Caco-2 (cell line): ENCODE results near the gene S100A6. TPM values are rescaled to one million over a fixed set of nuclear protein-coding genes. Genes with fewer than 3 reads are reported as not detected.

Experiments used
- BruUV-seq: library from RNA; stranded (reverse); fragments of 400-500 nt; replicated peaks from 2 replicates; lab custom pipeline; 2021; lab: Mats Ljungman, UMichigan
- CTCF ChIA-PET: fragments of 300-600 bp; sonication (Branson Sonifier 250); formaldehyde crosslinking; loops from one replicate; lab custom pipeline; 2022; ENCODE audit warnings: antibody characterized with exemption; lab: Charles Lee
- POLR2A ChIA-PET: fragments of 300-600 bp; sonication (Branson Sonifier 250); formaldehyde crosslinking; loops from one replicate; lab custom pipeline; 2022; ENCODE audit warnings: antibody characterized with exemption; lab: Charles Lee
- DNase-seq, 2 experiments: peaks; one replicate each; pipeline versions ENCODE4 v3.0.0 to v3.0.0-alpha.2; 2020 to 2022
- H3K27me3 ChIP-seq: replicated peaks from 2 replicates; pipeline ENCODE4 v1.6.0; 2011; ENCODE audit warnings: low read length; ENCODE audit not compliant: control insufficient read depth, insufficient read depth
- H3K36me3 ChIP-seq: 2 replicates; pipeline ENCODE4 v1.5.1; 2011; ENCODE audit warnings: low read length; ENCODE audit not compliant: control insufficient read depth, insufficient read depth
- H3K4me1 ChIP-seq: fragments of 250-450 bp; sonication (Bioruptor Pico); 2 replicates; pipeline ENCODE4 v1.5.1; 2020; ENCODE audit warnings: mild to moderate bottlenecking
- H3K4me3 ChIP-seq: 2 replicates; pipeline ENCODE4 v1.5.1; 2011; ENCODE audit warnings: low read depth, mild to moderate bottlenecking, control low read depth, low read length
- H3K9me3 ChIP-seq: fragments of 250-450 bp; sonication (Bioruptor Pico); 2 replicates; pipeline ENCODE4 v1.5.1; 2020; ENCODE audit warnings: mild to moderate bottlenecking, moderate library complexity
- H3K27ac Mint-ChIP-seq: one replicate; pipeline ENCODE4 v1.8.0; 2022; ENCODE audit warnings: mixed read lengths; ENCODE audit not compliant: unreplicated experiment
- H3K27me3 Mint-ChIP-seq: one replicate; pipeline ENCODE4 v1.8.0; 2022; ENCODE audit warnings: mixed read lengths; ENCODE audit not compliant: insufficient read depth, unreplicated experiment
- H3K36me3 Mint-ChIP-seq: one replicate; pipeline ENCODE4 v1.8.0; 2022; ENCODE audit warnings: mild to moderate bottlenecking, mixed read lengths; ENCODE audit not compliant: insufficient read depth, unreplicated experiment
- H3K4me1 Mint-ChIP-seq: one replicate; pipeline ENCODE4 v1.8.0; 2022; ENCODE audit warnings: low read depth, mixed read lengths; ENCODE audit not compliant: unreplicated experiment
- H3K4me3 Mint-ChIP-seq: one replicate; pipeline ENCODE4 v1.8.0; 2022; ENCODE audit warnings: mild to moderate bottlenecking, moderate library complexity, mixed read lengths; ENCODE audit not compliant: unreplicated experiment
- H3K9me3 Mint-ChIP-seq: one replicate; pipeline ENCODE4 v1.8.0; 2022; ENCODE audit warnings: mixed read lengths; ENCODE audit not compliant: unreplicated experiment
- intact Hi-C: fragments of 100-400 bp; cut with micrococcal nuclease; formaldehyde crosslinking; loops from one replicate; pipeline ENCODE4 v1.10.0; 2022; ENCODE audit not compliant: unreplicated experiment
- total RNA-seq: library from RNA; stranded (reverse); gene quantifications from 2 replicates; pipeline ENCODE4 v1.2.3, GENCODE V29; 2022
- TF ChIP-seq, protein P1 (sequence below), 2 experiments: fragments of 200-600 bp in 1 of 2; IDR thresholded peaks; 1 replicate in 1 of 2; 2 replicates in 1 of 2; pipeline versions ENCODE4 v1.5.1 to v1.8.0; 2011 to 2022; ENCODE audit warnings: antibody characterized with exemption in 1 of 2, control low read depth in 1 of 2, inconsistent platforms in 1 of 2, low read depth in 1 of 2, low read length in 1 of 2, mild to moderate bottlenecking in 1 of 2, moderate library complexity in 1 of 2; ENCODE audit not compliant: insufficient read depth in 1 of 2, severe bottlenecking in 1 of 2, unreplicated experiment in 1 of 2

Gene S100A6
- total RNA-seq, 1 experiment from 2014 or later = 432 TPM

DNA sequence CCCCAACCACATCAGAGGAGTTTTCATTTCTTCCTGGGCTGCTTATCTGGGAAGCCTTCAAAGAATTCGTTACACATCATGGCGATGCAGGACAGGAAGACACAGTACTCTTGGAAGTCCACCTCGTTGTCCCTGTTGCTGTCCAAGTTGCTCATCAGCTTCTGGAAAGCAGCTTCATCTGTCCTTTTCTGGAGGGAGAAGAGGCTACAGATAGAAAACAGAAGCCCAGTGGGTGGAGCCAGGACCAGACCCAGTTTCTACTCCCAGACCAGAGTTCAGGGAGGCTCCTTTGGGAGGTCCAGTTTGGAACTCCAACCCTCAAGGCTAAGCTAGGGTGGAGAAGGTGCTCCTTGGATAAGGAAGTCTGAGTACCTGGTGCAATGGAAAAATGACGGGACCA lies 7.9 kb upstream of the S100A6 start:
- TF ChIP-seq, protein P1, sequence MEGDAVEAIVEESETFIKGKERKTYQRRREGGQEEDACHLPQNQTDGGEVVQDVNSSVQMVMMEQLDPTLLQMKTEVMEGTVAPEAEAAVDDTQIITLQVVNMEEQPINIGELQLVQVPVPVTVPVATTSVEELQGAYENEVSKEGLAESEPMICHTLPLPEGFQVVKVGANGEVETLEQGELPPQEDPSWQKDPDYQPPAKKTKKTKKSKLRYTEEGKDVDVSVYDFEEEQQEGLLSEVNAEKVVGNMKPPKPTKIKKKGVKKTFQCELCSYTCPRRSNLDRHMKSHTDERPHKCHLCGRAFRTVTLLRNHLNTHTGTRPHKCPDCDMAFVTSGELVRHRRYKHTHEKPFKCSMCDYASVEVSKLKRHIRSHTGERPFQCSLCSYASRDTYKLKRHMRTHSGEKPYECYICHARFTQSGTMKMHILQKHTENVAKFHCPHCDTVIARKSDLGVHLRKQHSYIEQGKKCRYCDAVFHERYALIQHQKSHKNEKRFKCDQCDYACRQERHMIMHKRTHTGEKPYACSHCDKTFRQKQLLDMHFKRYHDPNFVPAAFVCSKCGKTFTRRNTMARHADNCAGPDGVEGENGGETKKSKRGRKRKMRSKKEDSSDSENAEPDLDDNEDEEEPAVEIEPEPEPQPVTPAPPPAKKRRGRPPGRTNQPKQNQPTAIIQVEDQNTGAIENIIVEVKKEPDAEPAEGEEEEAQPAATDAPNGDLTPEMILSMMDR (IDR thresholded peaks at IDR 0.05; ENCODE audit: insufficient read depth in 1 of 2, low read depth in 1 of 2, low read length in 1 of 2, severe bottlenecking in 1 of 2, unreplicated experiment in 1 of 2) = no peak
- Mint-ChIP-seq H3K9me3 (no peaks in the 10 kb centered on the region), H3K36me3 (peaks cover 11% of the 10 kb centered on the region), H3K27ac (peak overlapping the region; percentile 95), H3K27me3 (no peaks in the 10 kb centered on the region), H3K4me1 (peaks cover 42% of the 10 kb centered on the region), H3K4me3 (no peak overlapping the region)
- ChIA-PET CTCF (interaction anchor here (3.3 kb wide), 1 partner anchor 11 kb away, joined by 16 read pairs; no protein-coding TSS in a partner anchor), POLR2A (interaction anchor here (1.2 kb wide), 1 partner anchor 72 kb away, joined by 5 read pairs; the partner anchor contains the start of gene S100A14)
- H3K36me3 ChIP-seq = no peaks in the 10 kb centered on the region
- H3K4me3 ChIP-seq = no peak overlapping the region
- DNase-seq = no peak
- intact Hi-C loops = no loop called here
- H3K4me1 ChIP-seq = peaks cover 42% of the 10 kb centered on the region
- H3K9me3 ChIP-seq = no peaks in the 10 kb centered on the region
- no TSS peak for BruUV-seq
- H3K27me3 ChIP-seq = no peaks in the 10 kb centered on the region

DNA sequence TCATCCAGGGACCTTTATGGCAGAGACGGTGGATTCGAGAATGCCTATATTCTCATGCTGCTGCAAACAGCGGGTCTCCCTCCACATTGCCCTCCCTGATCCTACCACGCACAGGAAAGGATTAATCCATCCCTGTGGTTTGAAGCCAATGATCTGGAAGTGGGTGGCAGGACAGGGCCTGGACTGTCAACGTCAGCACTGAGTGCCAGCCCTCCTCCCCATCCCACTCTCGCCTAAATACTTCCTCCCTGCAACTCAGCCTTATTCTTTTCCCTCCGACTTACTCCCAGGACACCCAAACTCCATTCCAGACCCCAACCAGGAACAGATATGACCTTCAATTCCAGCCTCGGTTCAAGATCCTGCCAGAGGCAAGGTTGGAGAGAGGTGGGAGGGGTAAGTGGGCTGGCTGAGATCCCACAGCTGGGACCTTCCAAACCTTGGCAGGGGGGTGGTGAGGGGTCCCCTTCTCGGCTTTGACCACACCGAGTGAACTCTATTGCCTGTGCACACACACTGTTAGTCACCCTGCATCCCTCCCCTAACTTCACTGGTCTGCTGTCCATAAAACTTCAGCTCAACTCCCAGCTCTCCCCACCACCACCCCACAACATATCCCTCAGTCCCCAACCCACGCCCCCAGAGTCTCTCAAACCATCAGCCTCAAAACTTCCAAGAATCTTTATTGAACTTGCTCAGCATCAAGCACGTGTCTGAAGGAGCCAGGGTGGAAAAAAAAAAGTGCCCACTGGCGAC lies 7.3 kb upstream of the S100A6 start:
- H3K36me3 Mint-ChIP-seq = peaks cover 11% of the 10 kb centered on the region
- H3K4me1 ChIP-seq = peaks cover 36% of the 10 kb centered on the region
- BruUV-seq = no TSS peak
- no peaks in the 10 kb centered on the region for H3K27me3 ChIP-seq
- no peaks in the 10 kb centered on the region for H3K9me3 ChIP-seq
- ChIA-PET CTCF (no interaction called here), POLR2A (no interaction called here)
- no peaks in the 10 kb centered on the region for H3K27me3 Mint-ChIP-seq
- TF ChIP-seq, protein P1 (IDR thresholded peaks at IDR 0.05; ENCODE audit: insufficient read depth in 1 of 2, low read depth in 1 of 2, low read length in 1 of 2, severe bottlenecking in 1 of 2, unreplicated experiment in 1 of 2) = no peak
- peak overlapping the region; percentile 95 for H3K27ac Mint-ChIP-seq
- H3K4me3 Mint-ChIP-seq = no peak overlapping the region
- intact Hi-C loops = no loop called here
- peaks cover 36% of the 10 kb centered on the region for H3K4me1 Mint-ChIP-seq
- H3K4me3 ChIP-seq = no peak overlapping the region
- H3K36me3 ChIP-seq = no peaks in the 10 kb centered on the region
- DNase-seq = no peak
- H3K9me3 Mint-ChIP-seq = no peaks in the 10 kb centered on the region

DNA sequence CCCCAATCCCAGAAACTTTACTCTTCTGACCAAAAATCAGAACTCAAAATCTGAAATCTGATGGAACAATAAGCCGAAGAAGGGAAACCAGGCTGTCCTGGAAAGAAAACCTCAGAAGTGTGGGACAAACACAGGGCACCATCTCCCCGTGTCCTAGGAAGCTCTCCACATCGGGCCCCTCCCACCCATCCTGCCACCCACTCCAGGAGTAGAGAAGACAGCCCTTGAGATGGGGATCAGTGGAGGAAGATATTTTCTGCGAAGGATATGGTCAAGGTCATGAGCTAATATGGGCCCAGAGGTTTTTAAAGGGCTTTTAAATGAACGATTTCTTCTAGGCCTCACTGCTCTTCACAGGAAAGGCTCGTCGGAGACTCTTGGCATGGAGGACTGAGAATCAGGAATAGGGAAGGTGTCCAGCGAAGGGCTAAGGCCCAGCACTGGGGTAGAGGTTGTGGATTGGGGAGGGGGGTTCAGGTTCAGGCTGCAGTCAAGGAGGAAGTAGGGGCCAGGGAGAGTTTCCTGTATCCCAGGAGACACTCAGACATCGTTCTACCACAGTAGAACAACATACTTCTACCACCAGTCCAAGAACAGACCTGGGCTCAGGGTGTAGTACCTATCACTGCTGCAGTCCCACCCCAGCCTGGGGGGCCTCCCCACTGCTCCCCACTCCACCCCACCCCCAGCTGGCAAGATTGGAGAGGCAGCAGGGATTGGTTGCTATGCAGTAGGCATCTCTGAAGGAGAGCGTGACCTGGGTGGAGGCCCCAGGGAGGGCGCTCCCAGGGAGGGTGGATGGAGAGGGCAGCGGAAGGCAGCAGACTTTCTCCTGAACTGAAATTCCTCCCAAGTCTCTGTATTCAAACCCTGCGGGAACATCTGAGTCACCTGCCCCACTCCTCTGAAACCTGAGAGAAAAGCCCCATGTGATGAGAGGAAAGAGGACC lies 6.1 kb upstream of the S100A6 start:
- H3K4me1 Mint-ChIP-seq = peaks cover 36% of the 10 kb centered on the region
- peaks cover 11% of the 10 kb centered on the region for H3K36me3 Mint-ChIP-seq
- Histone ChIP-seq H3K4me3 (no peak overlapping the region), H3K27me3 (no peaks in the 10 kb centered on the region), H3K4me1 (peaks cover 29% of the 10 kb centered on the region), H3K36me3 (no peaks in the 10 kb centered on the region), H3K9me3 (no peaks in the 10 kb centered on the region)
- no peak overlapping the region for H3K4me3 Mint-ChIP-seq
- TF ChIP-seq, protein P1 (IDR thresholded peaks at IDR 0.05; ENCODE audit: insufficient read depth in 1 of 2, low read depth in 1 of 2, low read length in 1 of 2, severe bottlenecking in 1 of 2, unreplicated experiment in 1 of 2) = no peak
- peak overlapping the region; percentile 59 for H3K27ac Mint-ChIP-seq
- intact Hi-C loops = no loop called here
- ChIA-PET POLR2A (no interaction called here), CTCF (no interaction called here)
- DNase-seq = no peak
- H3K9me3 Mint-ChIP-seq = no peaks in the 10 kb centered on the region
- H3K27me3 Mint-ChIP-seq = no peaks in the 10 kb centered on the region
- BruUV-seq = no TSS peak
